ENCODE measurements around the gene ZNF229.
"Not testable (repeated sequence)": the region's sequence is repeated elsewhere in the genome, so short reads cannot be mapped to it uniquely, and the experiment has no call there.

ZNF229 gene

GRCh38 chr19:44451687-44452086 lies 3.4 kb upstream of the ZNF229 start:
- TF ChIP-seq CTCF (conservative IDR thresholded peaks at IDR 0.05; ENCODE audit: low read length), result no peak
- H3K4me3 ChIP-seq (ENCODE audit: low read length), result no peak overlapping the region
- DNase-seq (ENCODE audit: low read depth), result no peak

GRCh38 chr19:44438441-44438840 lies 9.8 kb downstream of the ZNF229 start:
- no peak overlapping the region for H3K4me3 ChIP-seq (ENCODE audit: low read length)
- no peak for TF ChIP-seq CTCF (conservative IDR thresholded peaks at IDR 0.05; ENCODE audit: low read length)
- no peak for DNase-seq (ENCODE audit: low read depth)

DNA sequence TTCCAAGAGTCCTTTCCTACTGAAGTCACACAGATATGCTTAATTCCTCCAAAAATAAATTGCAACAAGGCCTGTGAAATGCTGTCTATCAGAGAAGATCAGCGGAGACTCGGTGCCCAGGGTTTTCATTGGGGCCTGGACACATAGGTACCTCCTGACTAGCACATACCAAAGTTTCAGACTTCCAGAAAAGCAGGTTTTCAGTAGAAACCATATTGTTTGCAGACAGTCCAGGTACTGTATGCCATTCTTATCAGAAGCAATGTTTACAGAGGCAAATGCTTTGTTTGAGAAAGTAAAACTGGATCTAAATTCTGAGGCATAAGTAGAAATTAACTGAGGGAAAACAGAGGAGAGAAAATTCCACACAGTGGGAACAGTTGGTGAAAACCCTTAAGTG lies 12.8 kb downstream of the ZNF229 start:
- DNase-seq (ENCODE audit: low read depth), result no peak
- H3K4me3 ChIP-seq (ENCODE audit: low read length), result no peak overlapping the region
- no peak for TF ChIP-seq CTCF (conservative IDR thresholded peaks at IDR 0.05; ENCODE audit: low read length)

- no peak overlapping the region for H3K4me3 ChIP-seq (ENCODE audit: low read length)
- DNase-seq (ENCODE audit: low read depth), result no peak
- TF ChIP-seq CTCF (conservative IDR thresholded peaks at IDR 0.05; ENCODE audit: low read length), result no peak
These were observed 17.3 kb downstream of the ZNF229 start for GRCh38 chr19:44430956-44431355.

DNA sequence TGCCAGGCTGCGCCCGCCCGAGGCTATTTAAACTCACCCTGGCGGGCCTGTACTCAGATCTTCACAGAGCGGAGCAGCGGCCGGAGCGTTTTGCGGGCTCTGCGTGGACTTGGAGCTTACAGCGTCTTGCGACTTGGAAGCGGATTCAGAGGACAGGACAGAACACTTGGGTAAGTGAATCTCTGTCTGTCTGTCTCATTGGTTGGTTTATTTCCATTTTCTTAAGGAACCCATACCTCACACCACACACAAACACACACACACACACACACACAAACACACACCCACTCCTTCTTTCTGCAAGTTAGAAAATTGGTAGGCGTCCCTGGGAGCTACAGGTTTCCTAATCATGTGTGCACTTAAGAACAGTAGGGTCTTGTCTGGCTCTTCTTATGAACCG lies 32.7 kb downstream of the ZNF229 start:
- not testable (repeated sequence) for H3K4me3 ChIP-seq (ENCODE audit: low read length)

DNA sequence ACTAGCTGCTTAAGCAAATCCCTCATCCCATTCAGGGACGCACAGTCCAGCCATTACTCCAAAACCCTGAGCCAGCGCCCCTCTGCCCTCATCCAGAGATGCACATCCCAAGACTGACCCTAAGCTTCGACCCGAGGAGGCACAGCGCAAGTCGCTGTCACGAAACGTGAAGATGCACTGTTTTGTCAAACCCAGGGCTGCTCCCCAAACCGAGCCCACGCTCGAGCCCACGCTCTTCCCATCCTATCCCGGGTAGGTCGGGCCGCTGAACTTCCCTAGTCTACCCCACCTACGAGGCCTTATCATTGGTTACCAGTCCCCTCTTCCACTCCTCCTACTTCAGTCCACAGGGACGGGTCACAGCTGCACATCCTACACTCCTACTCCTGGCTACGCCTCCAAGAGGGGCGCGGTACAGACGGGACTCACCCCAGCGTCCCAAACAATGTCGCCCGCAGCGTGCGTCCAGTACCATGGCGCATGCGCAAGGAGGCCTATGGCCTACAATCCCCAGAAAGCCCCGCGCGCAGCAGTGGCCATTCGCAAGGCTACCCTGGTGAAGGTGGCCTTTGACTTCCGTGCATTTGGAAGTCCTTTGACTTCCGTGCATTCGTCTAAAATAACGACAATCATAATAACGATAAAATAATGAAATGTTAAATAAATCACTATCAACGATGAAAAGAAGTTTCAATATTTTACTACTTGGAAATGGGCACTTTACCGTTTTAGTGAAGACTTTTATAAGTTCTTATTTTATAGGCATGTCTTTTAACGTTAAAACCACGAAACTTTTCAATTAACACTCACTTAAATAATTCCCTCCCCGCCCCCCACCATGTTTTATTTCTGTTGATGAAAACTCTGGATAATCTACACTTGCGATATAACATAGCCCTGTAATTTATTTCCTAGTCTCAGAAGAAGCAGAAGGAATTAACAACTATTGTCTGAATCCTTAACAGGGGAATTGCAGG lies 46.8 kb downstream of the ZNF229 start, which contains the start of gene ZNF285:
Gene ZNF285, minus strand, starts transcription at position 470 of the 977 bp plus-strand sequence. CDS start 4,395 bp downstream, outside the sequence.
- TF ChIP-seq CTCF (conservative IDR thresholded peaks at IDR 0.05; ENCODE audit: low read length), result no peak
- H3K4me3 ChIP-seq (ENCODE audit: low read length), result peak within 1 kb of the TSS; percentile 83
- DNase-seq (ENCODE audit: low read depth), result peak; percentile 97

More for the DNA sequence above, 32.7 kb downstream of the ZNF229 start:
- not testable (repeated sequence) for DNase-seq (ENCODE audit: low read depth)

- DNase-seq (ENCODE audit: low read depth); H3K4me3 ChIP-seq (ENCODE audit: low read length): not testable (repeated sequence)
These were observed 59.0 kb downstream of the ZNF229 start for GRCh38 chr19:44389268-44389667.
